ENCODE measurements around the gene NTNG2.
"Not testable (repeated sequence)": the region's sequence is repeated elsewhere in the genome, so short reads cannot be mapped to it uniquely, and the experiment has no call there.

NTNG2 gene, protein sequence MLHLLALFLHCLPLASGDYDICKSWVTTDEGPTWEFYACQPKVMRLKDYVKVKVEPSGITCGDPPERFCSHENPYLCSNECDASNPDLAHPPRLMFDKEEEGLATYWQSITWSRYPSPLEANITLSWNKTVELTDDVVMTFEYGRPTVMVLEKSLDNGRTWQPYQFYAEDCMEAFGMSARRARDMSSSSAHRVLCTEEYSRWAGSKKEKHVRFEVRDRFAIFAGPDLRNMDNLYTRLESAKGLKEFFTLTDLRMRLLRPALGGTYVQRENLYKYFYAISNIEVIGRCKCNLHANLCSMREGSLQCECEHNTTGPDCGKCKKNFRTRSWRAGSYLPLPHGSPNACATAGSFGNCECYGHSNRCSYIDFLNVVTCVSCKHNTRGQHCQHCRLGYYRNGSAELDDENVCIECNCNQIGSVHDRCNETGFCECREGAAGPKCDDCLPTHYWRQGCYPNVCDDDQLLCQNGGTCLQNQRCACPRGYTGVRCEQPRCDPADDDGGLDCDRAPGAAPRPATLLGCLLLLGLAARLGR

GRCh38 chr9:132161743-132162184 lies at the start of gene NTNG2:
NTNG2 (plus strand) TSS chr9:132162058; CDS start chr9:132166832, 4,774 bp downstream.
- DNase-seq (ENCODE audit: low spot score) = no peak

GRCh38 chr9:132114102-132114707 lies 47.7 kb upstream of the NTNG2 start:
- no peak for DNase-seq (ENCODE audit: low spot score)

DNA sequence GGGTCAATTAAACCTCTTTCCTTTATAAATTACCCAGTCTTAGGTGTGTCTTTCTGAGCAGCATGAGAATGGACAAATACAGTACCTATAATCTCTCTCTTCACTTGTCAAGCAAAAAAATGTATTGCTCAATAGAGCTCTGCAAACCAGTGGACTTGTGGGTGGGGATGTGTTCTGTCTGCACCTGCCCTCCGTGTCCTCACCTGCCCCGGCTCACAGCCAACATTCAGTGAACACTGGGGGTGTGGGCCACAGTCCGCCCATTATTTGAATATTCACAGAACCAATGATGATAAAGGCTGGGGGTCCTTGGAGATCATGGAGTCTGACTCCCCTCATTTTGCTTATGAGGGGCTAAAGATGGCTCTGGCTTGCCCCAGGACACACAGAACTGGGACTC lies 45.3 kb upstream of the NTNG2 start:
- DNase-seq (ENCODE audit: low spot score) = no peak

GRCh38 chr9:132117694-132118093 lies 44.2 kb upstream of the NTNG2 start:
- DNase-seq (ENCODE audit: low spot score) = no peak

- no peak for DNase-seq (ENCODE audit: low spot score)
Observed at GRCh38 chr9:132121021-132121420, 40.8 kb upstream of the NTNG2 start.

GRCh38 chr9:132124800-132125199 lies 37.1 kb upstream of the NTNG2 start:
- DNase-seq (ENCODE audit: low spot score) = no peak

GRCh38 chr9:132125361-132125760 lies 36.5 kb upstream of the NTNG2 start:
- no peak for DNase-seq (ENCODE audit: low spot score)

- no peak for DNase-seq (ENCODE audit: low spot score)
Observed at GRCh38 chr9:132125944-132126679, 35.7 kb upstream of the NTNG2 start.

- no peak for DNase-seq (ENCODE audit: low spot score)
Observed at GRCh38 chr9:132126680-132127236, 35.1 kb upstream of the NTNG2 start.

DNA sequence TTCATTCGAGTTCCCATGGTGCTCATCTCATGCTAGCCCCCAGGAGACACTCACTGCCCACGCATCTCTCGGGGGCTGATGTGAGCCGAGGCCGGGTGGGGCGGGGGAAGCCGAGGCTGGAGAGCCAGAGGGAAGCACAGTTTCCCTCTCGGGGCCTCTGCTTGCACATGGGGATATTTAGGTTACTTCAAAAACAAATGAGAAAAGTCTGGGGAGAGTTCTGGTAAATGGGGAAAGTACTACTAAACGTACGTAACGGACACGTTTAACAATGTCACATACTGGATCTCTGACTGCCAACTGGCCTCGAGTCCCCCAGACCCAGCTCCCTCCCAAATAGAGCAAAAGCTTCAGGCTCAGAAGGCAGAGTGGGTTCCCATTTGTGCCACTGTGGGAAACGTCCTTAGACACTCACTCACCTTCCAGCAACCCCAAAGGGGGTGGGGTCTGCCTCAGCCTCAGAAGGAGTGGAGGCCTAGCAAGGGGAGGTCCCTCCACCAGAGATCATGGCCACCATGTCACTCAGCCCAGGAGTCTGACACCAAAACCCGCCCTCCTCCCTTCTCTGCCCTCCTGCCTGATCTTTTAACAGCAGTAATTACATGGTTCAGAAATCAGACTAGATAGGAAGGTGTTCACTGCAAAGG lies 33.8 kb upstream of the NTNG2 start:
- DNase-seq (ENCODE audit: low spot score) = no peak

DNA sequence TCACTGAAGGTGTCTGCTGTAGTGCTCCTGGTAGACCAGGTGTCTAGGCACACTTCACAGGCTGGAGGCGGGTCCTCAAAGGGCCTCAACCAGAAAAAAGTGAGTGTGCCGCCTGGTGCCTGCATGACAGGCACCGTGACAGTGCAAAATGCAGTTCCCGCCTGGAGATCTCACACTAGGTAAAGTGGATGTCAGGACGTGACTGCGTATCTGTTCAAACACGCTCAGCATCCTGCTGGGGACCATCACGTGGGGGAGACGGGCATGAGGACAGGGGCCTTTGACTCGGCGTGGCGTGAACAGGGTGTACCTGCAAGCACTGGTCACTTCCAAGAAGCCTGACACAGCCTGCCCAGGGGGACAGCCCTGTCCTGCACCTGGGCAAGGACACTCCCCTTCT lies 32.3 kb upstream of the NTNG2 start:
- no peak for DNase-seq (ENCODE audit: low spot score)

DNA sequence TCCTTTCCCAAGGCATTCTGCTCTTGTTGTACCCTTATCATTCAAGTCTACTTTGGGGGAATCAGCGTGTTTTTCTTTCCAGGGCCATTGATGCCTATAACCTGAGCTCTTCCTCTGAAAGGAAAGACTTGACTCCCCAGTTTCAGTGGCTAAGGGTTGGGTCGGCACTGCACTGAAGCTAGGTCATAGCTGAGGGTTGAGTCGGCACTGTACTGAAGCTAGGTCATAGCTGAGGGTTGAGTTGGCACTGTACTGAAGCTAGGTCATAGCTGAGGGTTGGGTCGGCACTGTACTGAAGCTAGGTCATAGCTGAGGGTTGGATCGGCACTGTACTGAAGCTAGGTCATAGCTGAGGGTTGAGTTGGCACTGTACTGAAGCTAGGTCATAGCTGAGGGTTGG lies 27.8 kb upstream of the NTNG2 start:
- DNase-seq (ENCODE audit: low spot score) = not testable (repeated sequence)

GRCh38 chr9:132135456-132135855 lies 26.4 kb upstream of the NTNG2 start:
- no peak for DNase-seq (ENCODE audit: low spot score)

DNA sequence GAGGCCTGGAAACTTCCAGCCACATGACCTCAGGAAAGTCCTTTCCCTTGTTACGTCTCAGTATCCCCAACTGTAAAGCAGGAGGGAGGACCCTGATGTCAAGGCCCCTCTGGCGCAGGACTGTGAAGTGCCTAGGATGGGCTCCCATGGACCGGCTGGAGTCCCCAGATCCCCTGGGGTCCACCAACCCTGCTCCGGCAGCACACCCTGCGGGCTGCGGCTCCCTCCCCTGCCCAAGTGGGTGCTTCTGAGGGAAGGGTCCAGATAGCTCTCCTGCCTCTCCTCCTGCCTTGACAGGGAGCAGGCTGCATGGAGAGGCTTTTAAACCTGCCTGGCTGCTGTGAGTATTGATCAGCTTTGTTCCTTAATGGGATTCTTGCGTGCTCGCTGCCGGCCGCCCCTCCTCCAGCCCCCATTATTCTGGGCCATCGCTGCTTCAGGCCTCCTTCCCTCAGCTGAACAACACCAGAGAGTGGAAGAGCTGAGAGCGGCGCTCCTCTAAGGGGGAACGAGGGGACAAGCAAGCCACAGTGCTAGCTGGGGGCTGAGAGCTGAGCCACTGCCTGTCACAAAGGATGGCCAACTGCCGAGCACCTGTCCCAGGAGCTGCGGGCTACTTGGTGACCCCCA lies 25.6 kb upstream of the NTNG2 start:
- no peak for DNase-seq (ENCODE audit: low spot score)

DNA sequence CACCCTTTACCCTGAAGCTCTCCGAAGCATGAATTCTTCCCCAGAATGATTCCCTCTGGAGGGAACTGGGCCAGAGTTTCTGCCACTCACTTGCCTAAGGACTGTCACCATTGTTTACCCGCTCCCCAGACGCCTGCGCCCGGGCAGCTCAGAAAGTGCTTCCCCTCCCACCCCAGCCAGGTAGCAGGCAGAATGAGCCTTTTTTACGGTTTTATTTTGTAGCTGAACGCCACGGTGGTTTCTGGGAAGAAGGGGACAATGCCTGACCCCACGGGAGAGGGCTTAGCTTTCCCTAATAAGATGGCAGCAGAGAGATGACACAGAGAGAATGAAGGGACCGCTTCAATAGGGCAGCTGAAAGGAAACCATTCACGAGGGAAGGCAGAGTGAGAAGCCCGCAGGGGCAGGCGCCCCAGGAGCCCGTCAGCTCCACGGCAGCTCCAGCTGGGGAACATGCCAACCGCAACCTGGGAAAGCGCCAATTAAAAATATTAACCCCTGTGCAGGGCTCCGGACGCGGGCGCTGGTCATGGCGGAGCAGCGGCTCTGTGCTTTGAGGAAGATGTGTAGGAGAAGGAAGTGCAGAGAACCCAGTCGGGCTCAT lies 20.4 kb upstream of the NTNG2 start:
- DNase-seq (ENCODE audit: low spot score) = no peak

DNA sequence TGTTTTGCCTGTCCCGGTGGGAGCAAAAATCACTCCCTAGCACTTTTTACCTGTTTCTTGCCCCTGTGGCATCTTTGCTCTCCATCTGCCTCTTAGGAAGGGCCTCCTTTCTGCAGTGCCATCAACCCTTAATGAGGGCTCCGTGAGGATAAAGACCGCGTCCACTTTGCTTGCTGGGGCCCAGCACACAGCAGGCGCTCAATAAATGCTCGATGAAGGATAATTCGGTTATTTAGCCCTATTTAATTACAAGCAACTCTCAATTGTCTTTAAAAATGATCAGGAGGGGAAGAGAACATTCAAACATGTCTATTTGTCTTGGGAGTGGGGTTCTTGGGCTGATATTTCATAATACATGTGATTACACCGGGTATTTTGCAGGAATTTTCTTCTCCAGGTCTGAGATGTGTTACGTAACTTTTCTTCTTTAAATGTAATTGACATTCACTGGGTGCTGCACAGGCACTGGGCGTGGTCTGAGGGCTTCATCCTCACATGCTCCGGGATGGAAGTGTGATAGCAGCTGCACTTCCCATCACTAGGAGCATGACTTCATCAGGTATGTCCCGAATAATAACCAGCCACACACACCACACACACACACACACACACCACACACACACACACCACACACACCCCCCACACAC lies 19.8 kb upstream of the NTNG2 start:
- DNase-seq (ENCODE audit: low spot score) = no peak

GRCh38 chr9:132142924-132143323 lies 18.9 kb upstream of the NTNG2 start:
- no peak for DNase-seq (ENCODE audit: low spot score)

- DNase-seq (ENCODE audit: low spot score) = no peak
Observed at GRCh38 chr9:132143359-132143758, 18.5 kb upstream of the NTNG2 start.

DNA sequence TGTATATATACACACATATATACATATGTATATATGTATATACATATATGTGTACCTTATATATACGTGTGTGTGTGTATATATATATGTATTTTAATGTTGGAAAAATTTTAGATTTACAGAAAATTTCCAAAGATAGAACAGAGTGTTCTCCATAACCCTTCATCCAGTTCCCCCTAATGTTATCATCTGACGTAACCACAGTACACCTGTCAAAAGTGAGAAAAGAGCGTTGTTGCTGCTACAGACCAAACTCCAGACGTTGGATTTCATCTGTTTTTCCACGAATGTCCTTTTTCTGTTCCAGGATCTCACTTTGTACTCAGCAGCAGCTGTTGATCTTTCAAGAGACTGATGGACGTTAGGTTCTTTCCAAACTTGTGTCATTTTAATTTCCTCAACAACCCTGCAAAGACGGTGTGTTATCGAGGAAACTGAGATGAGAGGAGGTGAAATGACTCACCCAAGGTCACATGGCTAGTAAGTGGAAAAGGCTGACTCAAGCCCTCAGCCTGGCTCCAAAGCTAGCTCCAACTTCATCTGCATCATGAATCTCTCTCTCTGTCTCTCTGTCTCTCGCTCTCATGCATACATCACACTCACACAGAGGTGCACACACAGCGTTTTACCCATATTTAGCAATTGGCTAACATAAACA lies 17.0 kb upstream of the NTNG2 start:
- DNase-seq (ENCODE audit: low spot score) = no peak

- DNase-seq (ENCODE audit: low spot score) = no peak
Observed at GRCh38 chr9:132146039-132146438, 15.8 kb upstream of the NTNG2 start.
